Nephron progenitor cell (in vitro differentiated cells): ENCODE data around the gene ACIN1.

ENCODE experiments used
- DNase-seq: peaks from one replicate; pipeline ENCODE4 v3.0.0; 2021
- H3K27ac Mint-ChIP-seq: 2 replicates; pipeline ENCODE4 v1.8.0; 2021; ENCODE audit warnings: mild to moderate bottlenecking, moderate library complexity, mixed read lengths
- H3K27me3 Mint-ChIP-seq: 2 replicates; pipeline ENCODE4 v1.8.0; 2021; ENCODE audit warnings: mild to moderate bottlenecking, low read depth, mixed read lengths; ENCODE audit not compliant: poor library complexity
- H3K36me3 Mint-ChIP-seq: 2 replicates; pipeline ENCODE4 v1.8.0; 2021; ENCODE audit warnings: low read depth, mixed read lengths
- H3K4me1 Mint-ChIP-seq: 2 replicates; pipeline ENCODE4 v1.8.0; 2021; ENCODE audit warnings: mixed read lengths
- H3K4me3 Mint-ChIP-seq: 2 replicates; pipeline ENCODE4 v1.8.0; 2021; ENCODE audit warnings: mild to moderate bottlenecking, moderate library complexity, mixed read lengths
- H3K9me3 Mint-ChIP-seq: 2 replicates; pipeline ENCODE4 v1.8.0; 2021; ENCODE audit warnings: mild to moderate bottlenecking, moderate library complexity, mixed read lengths
- TF ChIP-seq, protein P1 (sequence below): fragments of 200-600 bp; sonication (generic); IDR thresholded peaks from 2 replicates; pipeline ENCODE4 v1.5.0; 2021; ENCODE audit warnings: antibody characterized with exemption

Gene ACIN1

DNA sequence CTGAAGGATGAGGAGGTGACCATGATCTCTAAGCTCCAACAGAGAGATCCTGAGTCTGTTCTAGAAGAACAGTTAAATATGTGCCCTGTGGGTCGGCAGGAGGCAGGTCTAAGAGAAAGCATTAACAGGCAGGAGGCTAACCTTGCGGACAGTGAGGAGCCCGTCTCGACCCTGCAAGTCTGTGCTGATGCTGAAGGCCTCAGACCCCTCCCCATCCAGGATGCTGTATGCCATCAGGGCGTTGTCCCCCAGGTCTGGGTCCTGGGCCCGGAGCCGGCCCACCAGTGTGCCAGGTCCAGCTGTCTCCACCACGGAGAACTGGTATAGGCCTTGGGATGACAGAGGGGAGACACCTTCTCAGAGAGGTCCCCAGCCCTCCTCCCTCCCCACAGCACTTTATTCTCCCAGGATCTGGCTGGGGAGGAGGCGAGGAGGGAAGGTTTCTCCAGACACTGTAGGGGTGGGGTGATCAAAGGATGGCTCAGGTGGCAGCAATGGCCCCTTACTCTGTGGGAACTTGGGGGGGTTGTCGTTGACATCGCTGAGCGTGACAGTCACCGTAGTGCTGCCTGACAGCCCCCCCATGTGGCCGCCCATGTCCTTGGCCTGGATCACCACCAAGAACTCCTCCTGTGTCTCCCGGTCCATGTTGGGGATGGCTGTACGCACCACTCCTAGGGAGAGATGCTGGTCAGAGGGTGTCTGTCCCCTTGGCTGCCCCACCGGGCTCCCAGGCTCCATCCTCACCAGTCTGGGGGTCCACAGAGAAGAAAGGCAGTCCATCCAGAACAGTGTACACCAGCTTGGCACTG lies 40.7 kb downstream of the ACIN1 start:
- DNase-seq: peak; percentile 59
- H3K9me3 Mint-ChIP-seq: no peaks in the 10 kb centered on the region
- peak overlapping the region; percentile 66 for H3K4me3 Mint-ChIP-seq
- peaks cover 40% of the 10 kb centered on the region for H3K36me3 Mint-ChIP-seq
- H3K4me1 Mint-ChIP-seq: peaks cover 65% of the 10 kb centered on the region
- H3K27me3 Mint-ChIP-seq: no peaks in the 10 kb centered on the region
- no peak overlapping the region for H3K27ac Mint-ChIP-seq
- TF ChIP-seq, protein P1, sequence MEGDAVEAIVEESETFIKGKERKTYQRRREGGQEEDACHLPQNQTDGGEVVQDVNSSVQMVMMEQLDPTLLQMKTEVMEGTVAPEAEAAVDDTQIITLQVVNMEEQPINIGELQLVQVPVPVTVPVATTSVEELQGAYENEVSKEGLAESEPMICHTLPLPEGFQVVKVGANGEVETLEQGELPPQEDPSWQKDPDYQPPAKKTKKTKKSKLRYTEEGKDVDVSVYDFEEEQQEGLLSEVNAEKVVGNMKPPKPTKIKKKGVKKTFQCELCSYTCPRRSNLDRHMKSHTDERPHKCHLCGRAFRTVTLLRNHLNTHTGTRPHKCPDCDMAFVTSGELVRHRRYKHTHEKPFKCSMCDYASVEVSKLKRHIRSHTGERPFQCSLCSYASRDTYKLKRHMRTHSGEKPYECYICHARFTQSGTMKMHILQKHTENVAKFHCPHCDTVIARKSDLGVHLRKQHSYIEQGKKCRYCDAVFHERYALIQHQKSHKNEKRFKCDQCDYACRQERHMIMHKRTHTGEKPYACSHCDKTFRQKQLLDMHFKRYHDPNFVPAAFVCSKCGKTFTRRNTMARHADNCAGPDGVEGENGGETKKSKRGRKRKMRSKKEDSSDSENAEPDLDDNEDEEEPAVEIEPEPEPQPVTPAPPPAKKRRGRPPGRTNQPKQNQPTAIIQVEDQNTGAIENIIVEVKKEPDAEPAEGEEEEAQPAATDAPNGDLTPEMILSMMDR: peak; percentile 31

DNA sequence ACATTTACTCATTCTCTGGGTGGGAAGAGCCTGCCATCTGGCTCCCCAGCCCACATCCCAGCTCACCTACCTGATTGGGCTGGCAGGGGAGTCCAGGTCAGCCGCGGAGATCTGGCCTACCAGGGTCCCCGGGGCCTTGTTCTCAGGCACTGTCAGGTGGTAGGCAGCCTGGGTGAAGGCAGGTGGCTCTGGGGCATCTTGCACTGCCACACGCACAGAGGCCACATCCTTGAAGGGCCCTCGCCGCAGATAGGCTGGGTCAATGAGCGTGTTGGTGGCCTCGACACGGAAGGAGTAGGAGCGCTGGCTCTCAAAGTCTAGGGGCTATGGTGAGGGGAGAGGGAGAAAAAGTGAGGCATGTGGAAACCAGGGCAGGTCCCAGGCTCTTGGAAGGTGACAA lies 41.5 kb downstream of the ACIN1 start:
- no peak for DNase-seq
- no peak overlapping the region for H3K27ac Mint-ChIP-seq
- TF ChIP-seq, protein P1: no peak
- no peaks in the 10 kb centered on the region for H3K27me3 Mint-ChIP-seq
- H3K4me1 Mint-ChIP-seq: peaks cover 57% of the 10 kb centered on the region
- peaks cover 43% of the 10 kb centered on the region for H3K36me3 Mint-ChIP-seq
- H3K9me3 Mint-ChIP-seq: no peaks in the 10 kb centered on the region
- H3K4me3 Mint-ChIP-seq: no peak overlapping the region

DNA sequence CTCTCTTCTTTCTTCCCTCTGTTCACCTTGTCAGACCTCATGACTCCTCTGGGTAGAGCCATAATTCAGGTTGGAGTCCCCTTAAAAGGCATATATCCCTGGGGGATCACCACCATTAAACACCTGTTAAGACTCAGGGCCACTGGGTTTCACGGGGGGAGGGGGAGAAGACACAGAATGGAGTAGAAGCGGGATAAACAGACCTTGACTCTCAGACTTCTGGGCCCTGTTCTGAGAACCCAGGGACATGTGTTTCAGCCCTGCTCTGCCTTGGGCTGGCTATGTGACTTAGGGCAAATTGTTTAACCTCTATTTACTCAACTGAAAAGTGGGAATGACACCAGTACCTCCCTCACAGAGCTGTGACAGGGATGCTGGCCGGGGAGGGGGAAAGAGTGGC lies 42.3 kb downstream of the ACIN1 start:
- peak overlapping the region; percentile 11 for H3K4me3 Mint-ChIP-seq
- TF ChIP-seq, protein P1: no peak
- H3K4me1 Mint-ChIP-seq: peaks cover 53% of the 10 kb centered on the region
- no peaks in the 10 kb centered on the region for H3K9me3 Mint-ChIP-seq
- peaks cover 48% of the 10 kb centered on the region for H3K36me3 Mint-ChIP-seq
- DNase-seq: no peak
- H3K27me3 Mint-ChIP-seq: no peaks in the 10 kb centered on the region
- H3K27ac Mint-ChIP-seq: peak overlapping the region; percentile 95

DNA sequence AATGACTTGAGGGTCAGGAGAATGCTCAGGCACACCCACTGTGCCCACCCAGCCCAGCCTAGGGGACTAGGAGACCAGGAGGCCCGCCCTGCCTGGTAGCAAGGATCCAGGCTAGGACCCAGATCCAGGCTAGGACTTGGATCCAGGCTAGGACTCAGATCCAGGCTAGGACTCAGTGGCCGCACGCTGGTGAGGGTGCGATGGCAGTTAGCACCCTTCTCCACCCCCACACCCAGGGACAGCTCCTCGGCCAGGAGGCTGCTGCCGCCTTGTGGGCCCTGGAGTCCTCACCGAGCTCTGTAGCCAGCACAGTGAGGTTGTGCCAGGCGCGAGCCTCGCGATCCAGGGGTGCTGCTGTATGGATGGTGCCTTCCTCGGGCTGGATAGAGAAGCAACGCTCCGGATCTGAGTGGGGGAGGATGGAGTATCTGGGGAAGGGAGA lies 42.7 kb downstream of the ACIN1 start:
- Mint-ChIP-seq H3K36me3 (peaks cover 52% of the 10 kb centered on the region), H3K4me1 (peaks cover 58% of the 10 kb centered on the region), H3K9me3 (peaks cover 3% of the 10 kb centered on the region), H3K27ac (peak overlapping the region; percentile 95), H3K4me3 (peak overlapping the region; percentile 11), H3K27me3 (peaks cover 3% of the 10 kb centered on the region)
- DNase-seq: peak; percentile 35
- TF ChIP-seq, protein P1: peak; percentile 10

DNA sequence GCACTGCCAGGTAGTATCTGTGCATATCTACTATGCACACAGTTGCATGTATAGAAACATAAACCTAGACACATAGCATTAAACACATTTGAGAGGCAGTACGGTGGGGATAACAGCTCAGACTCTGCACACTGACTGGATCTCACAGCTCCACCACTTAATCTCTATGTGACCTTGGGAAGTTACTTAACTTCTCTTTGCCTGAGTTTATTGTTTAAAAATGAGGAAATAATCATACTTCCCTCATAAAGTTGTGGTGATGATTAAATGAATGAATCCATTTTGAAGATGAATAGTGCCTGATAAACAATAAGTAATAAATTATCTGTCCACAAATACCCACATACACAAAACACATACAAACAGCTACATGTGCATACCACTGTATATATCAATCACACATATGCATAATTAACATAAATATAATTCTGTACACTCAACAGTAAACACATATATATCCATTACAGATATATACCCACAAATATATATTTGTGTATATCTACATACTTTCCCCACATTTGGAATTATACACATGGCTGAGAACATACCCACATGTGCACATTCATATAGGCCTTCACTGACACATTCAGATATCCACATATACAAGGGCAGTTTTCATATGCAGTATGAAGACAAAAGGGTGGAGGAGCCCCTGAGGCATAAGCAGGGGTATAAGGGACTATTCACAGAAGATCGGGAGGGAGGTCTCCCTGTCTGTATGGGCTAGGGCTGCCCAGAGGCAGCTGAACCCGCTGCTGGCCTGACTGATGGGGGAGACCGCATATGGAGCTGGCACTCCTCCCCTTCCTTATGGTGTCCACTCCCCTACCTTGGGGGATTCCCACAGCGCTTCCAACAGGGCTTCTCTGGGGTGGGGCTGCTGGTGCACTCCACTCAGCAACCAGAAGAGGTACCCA lies 43.5 kb downstream of the ACIN1 start:
- H3K27ac Mint-ChIP-seq: no peak overlapping the region
- H3K9me3 Mint-ChIP-seq: peaks cover 3% of the 10 kb centered on the region
- H3K4me1 Mint-ChIP-seq: peaks cover 64% of the 10 kb centered on the region
- DNase-seq: no peak
- no peak overlapping the region for H3K4me3 Mint-ChIP-seq
- H3K36me3 Mint-ChIP-seq: peaks cover 55% of the 10 kb centered on the region
- TF ChIP-seq, protein P1: no peak
- H3K27me3 Mint-ChIP-seq: peaks cover 3% of the 10 kb centered on the region
